ENCODE measurements around the gene RAPGEFL1. TPM values are rescaled to one million over a fixed set of nuclear protein-coding genes. Genes with fewer than 3 reads are reported as not detected.

The RAPGEFL1 gene
- total RNA-seq, 1 experiment from 2014 or later = 23.6 TPM

DNA sequence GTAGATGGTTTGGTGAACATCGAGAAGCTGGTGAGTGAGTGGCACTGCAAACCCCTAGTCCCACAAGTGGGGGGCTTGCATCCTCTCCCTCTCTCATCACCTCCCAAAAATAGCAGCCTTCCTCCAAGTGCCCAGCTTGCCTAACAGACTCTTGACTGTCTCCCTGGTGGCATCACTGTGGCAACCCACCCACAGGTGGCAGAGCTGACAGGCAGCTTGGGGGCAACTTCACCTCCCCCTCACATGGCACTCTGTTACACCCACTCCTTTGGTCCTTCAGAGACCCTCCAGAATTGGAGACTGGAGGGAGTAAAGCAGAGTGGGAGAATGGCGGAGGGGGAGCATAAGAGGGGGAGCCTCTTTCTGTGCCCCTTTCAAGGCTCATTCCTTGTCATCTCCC lies 15.7 kb downstream of the RAPGEFL1 start:
- no peak overlapping the region for H2BK12ac ChIP-seq (ENCODE audit: insufficient read length, low read depth, low read length)
- no peak overlapping the region for H3K4ac ChIP-seq (ENCODE audit: low read depth, low read length)
- Mint-ChIP-seq H3K27ac (peak overlapping the region in 1 of 3 experiments; percentile 14; a peak in 1 of 7 replicates), H3K4me1 (peaks cover 27 to 37% of the 10 kb centered on the region in 2 experiments), H3K4me3 (no peak overlapping the region; a peak in 1 of 5 replicates), H3K27me3 (ENCODE audit: low read depth) (peaks cover 2% of the 10 kb centered on the region; the same call in 1 of the 2 replicates), H3K36me3 (ENCODE audit: insufficient read depth in 1 of 3, low read depth in 3 of 3) (peaks cover 3 to 30% (median 24%) of the 10 kb centered on the region in 3 experiments; a peak in 5 of 7 replicates), H3K9me3 (no peaks in the 10 kb centered on the region)
- H2BK15ac ChIP-seq (ENCODE audit: low read depth, low read length) = no peak overlapping the region
- H2BK120ac ChIP-seq (ENCODE audit: low read depth, low read length, poor library complexity, severe bottlenecking) = no peak overlapping the region
- no peak overlapping the region for H2AFZ ChIP-seq (ENCODE audit: low read length)
- no peak overlapping the region for H4K91ac ChIP-seq (ENCODE audit: insufficient read length, low read depth, low read length)
- no peaks in the 10 kb centered on the region for H4K20me1 ChIP-seq (ENCODE audit: control insufficient read depth, insufficient read depth, insufficient read length)
- no peak overlapping the region for H3K14ac ChIP-seq (ENCODE audit: insufficient read depth, low read length)
- H3T11ph ChIP-seq (ENCODE audit: low read length) = no peak overlapping the region
- H2BK5ac ChIP-seq (ENCODE audit: insufficient read length, low read length) = no peak overlapping the region
- no peak overlapping the region for H3K4me2 ChIP-seq (ENCODE audit: insufficient read depth, insufficient read length, low read length)
- H2AK5ac ChIP-seq (ENCODE audit: insufficient read length, low read length) = no peak overlapping the region
- H3K23me2 ChIP-seq (ENCODE audit: insufficient read length, low read depth, low read length, poor library complexity, severe bottlenecking) = peaks cover 10% of the 10 kb centered on the region
- H3K79me1 ChIP-seq (ENCODE audit: insufficient read depth, low read depth, low read length, poor library complexity, severe bottlenecking) = no peaks in the 10 kb centered on the region
- no peak overlapping the region for H3K18ac ChIP-seq (ENCODE audit: insufficient read length, low read depth, low read length)
- DNase-seq = no peak
- no peak overlapping the region for H2BK20ac ChIP-seq (ENCODE audit: low read depth, low read length, poor library complexity, severe bottlenecking)
- H4K8ac ChIP-seq (replicated peaks; ENCODE audit: insufficient read length, low read depth, low read length) = no peak overlapping the region
- no peaks in the 10 kb centered on the region for H3K4me1 ChIP-seq (ENCODE audit: insufficient read depth, low read length)
- H3K9me3 ChIP-seq (ENCODE audit: control insufficient read depth, low read depth, low read length) = no peaks in the 10 kb centered on the region
- no peaks in the 10 kb centered on the region for H3K79me2 ChIP-seq (ENCODE audit: insufficient read depth, low read length)
- no peak overlapping the region for H3K27ac ChIP-seq (ENCODE audit: insufficient read length, low read depth, low read length)
- no peaks in the 10 kb centered on the region for H3K27me3 ChIP-seq (ENCODE audit: insufficient read depth, low read length)
- H4K5ac ChIP-seq (ENCODE audit: insufficient read length, low read depth, low read length) = no peak overlapping the region
- no peak overlapping the region for H3K56ac ChIP-seq (ENCODE audit: insufficient read length, low read depth, low read length)
- TF ChIP-seq CTCF (conservative IDR thresholded peaks at IDR 0.05) = no peak
- no CpG with 5 or more reads among the region's 2 CpGs for WGBS (ENCODE audit: extremely low coverage, insufficient read length, low lambda C conversion rate)
- no peak overlapping the region for H3K9ac ChIP-seq (ENCODE audit: extremely low read depth, insufficient read length, low read length)
- no peak overlapping the region for H3K23ac ChIP-seq (ENCODE audit: insufficient read length, low read depth, low read length)

All from H9 (cell line).